Naive thymus-derived CD8-positive, alpha-beta T cell (primary cell): Measurements from ENCODE around the gene GPHB5. TPM values are rescaled to one million over a fixed set of nuclear protein-coding genes. Genes with fewer than 3 reads are reported as not detected.

Source experiments
- ATAC-seq, 2 donors: fragments of 150-1000 bp; cut with Tn5 transposase in 1 of 2; sonication (Bioruptor Pico), chemical (Tn5 transposase) in 1 of 2; 1 replicate in 1 of 2; 2 replicates in 1 of 2; pipeline ENCODE4 v1.10.0; 2021; ENCODE audit warnings: mild to moderate bottlenecking in 2 of 2, moderate library complexity in 2 of 2
- POLR2A ChIA-PET: fragments of 350-600 bp; sonication (Branson Sonifier 250); formaldehyde crosslinking; loops from one replicate; lab custom pipeline; 2021; ENCODE audit warnings: antibody characterized with exemption; lab: Charles Lee
- DNase-seq, 10 donors: peaks; one replicate each; pipeline versions ENCODE4 v3.0.0 to v3.0.0-alpha.2; 2020 to 2022
- H3K27ac Mint-ChIP-seq, 10 donors: one replicate each; pipeline ENCODE4 v1.8.0; 2020 to 2022; ENCODE audit warnings: mild to moderate bottlenecking in 10 of 10, mixed read lengths in 10 of 10, moderate library complexity in 4 of 10, inconsistent platforms in 1 of 10
- H3K27me3 Mint-ChIP-seq, 5 donors: one replicate each; pipeline ENCODE4 v1.8.0; 2021 to 2022; ENCODE audit warnings: mixed read lengths in 5 of 5
- H3K36me3 Mint-ChIP-seq, 3 donors: one replicate each; pipeline ENCODE4 v1.8.0; 2020 to 2022; ENCODE audit warnings: mixed read lengths in 3 of 3, mild to moderate bottlenecking in 2 of 3, inconsistent platforms in 1 of 3
- H3K4me1 Mint-ChIP-seq, 4 donors: one replicate each; pipeline ENCODE4 v1.8.0; 2021 to 2022; ENCODE audit warnings: mixed read lengths in 4 of 4
- H3K4me3 Mint-ChIP-seq, 10 donors: one replicate each; pipeline ENCODE4 v1.8.0; 2020 to 2022; ENCODE audit warnings: mild to moderate bottlenecking in 10 of 10, mixed read lengths in 10 of 10, moderate library complexity in 6 of 10, inconsistent platforms in 1 of 10
- H3K9me3 Mint-ChIP-seq, 9 donors: one replicate each; pipeline ENCODE4 v1.8.0; 2020 to 2022; ENCODE audit warnings: mixed read lengths in 9 of 9, mild to moderate bottlenecking in 3 of 9, inconsistent platforms in 1 of 9, moderate library complexity in 1 of 9
- polyA plus RNA-seq, 3 donors: library from polyadenylated mRNA; unstranded; fragments of 300-500 nt; fragmentation: Illumina TruSeq; gene quantifications; one replicate each; pipeline ENCODE4 v1.2.3, GENCODE V29; 2021
- total RNA-seq, 8 experiments: library from RNA in 2 of 8; stranded (reverse) in 2 of 8; gene quantifications; one replicate each; pipeline ENCODE4 v1.2.3 and lab custom pipeline; 2021 to 2026

GPHB5 gene
- total and polyA plus RNA-seq, 5 experiments from 2014 or later, result not detected

DNA sequence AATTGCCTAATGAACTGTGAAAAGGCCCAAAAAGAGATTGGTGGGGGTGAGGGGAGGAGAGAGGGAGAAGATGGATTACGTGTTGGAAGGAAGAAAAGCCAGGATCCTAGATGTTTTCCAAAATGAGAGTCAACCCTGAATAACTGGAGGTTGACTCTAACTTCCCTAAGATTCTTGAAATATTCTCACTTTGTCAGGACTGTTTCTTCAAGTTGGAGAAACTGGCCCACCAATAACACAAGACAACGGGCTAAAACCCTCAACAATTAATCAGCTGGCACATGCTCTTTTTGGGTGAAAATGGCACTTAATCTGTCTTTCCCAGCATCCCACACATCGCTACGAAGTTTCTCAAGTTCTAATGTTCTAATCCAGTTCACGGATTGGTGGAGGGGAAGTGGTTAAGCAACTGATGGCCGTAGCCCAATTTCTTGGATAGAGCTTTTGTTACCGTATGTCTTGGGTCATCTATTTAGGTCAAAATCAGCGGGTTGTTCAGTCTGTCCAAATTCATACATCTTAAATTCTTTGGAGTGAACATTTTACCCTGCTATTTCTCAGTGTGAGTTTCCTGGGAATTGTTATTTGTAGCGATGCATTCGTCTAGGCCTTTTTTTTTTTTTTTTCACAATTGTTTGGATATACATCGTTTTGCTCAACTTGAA, 49.0 kb downstream of the GPHB5 start:
- H3K27me3 Mint-ChIP-seq, result peaks cover 3 to 15% (median 12%) of the 10 kb centered on the region in 5 donors

GRCh38 chr14:63268771-63269170, 50.0 kb downstream of the GPHB5 start:
- Mint-ChIP-seq H3K4me1 (no peaks in the 10 kb centered on the region), H3K36me3 (no peaks in the 10 kb centered on the region), H3K27ac (no peak overlapping the region), H3K9me3 (peaks cover 0 to 3% (median 0%) of the 10 kb centered on the region in 9 donors), H3K4me3 (no peak overlapping the region), H3K27me3 (peaks cover 3 to 24% (median 15%) of the 10 kb centered on the region in 5 donors)
- ATAC-seq, result no peak
- no peak for DNase-seq
- POLR2A ChIA-PET, result no interaction called here

More for the DNA sequence above, 49.0 kb downstream of the GPHB5 start:
- H3K4me1 Mint-ChIP-seq, result no peaks in the 10 kb centered on the region
- DNase-seq (no peak), ATAC-seq (no peak)
- no peaks in the 10 kb centered on the region for H3K36me3 Mint-ChIP-seq
- no peak overlapping the region for H3K27ac Mint-ChIP-seq
- peaks cover 0 to 3% (median 0%) of the 10 kb centered on the region in 9 donors for H3K9me3 Mint-ChIP-seq
- POLR2A ChIA-PET, result no interaction called here
- H3K4me3 Mint-ChIP-seq, result no peak overlapping the region

DNA sequence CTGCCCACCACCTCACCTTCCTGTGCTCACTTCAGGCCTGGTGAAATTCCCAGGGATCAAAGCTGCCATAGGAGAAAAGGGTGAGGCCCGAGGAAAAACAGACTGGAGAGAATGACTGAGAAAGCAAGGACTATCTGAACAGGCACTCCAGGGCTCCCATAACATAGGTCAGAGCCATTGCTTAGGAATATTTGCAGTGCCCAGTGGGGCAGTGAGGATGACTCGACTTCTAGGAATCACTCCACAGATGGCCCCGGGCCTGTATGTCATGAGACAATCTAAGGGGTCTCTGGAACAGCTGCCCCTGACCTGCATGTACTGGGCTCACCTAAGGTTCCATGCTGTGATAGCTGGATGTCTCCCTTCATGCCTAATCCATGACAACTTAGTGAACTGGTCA, 51.6 kb downstream of the GPHB5 start:
- H3K36me3 Mint-ChIP-seq, result no peaks in the 10 kb centered on the region
- no peak for ATAC-seq
- no peak overlapping the region for H3K4me3 Mint-ChIP-seq
- no peaks in the 10 kb centered on the region for H3K4me1 Mint-ChIP-seq
- POLR2A ChIA-PET, result no interaction called here
- H3K27ac Mint-ChIP-seq, result no peak overlapping the region
- no peak for DNase-seq
- peaks cover 0 to 3% (median 0%) of the 10 kb centered on the region in 9 donors for H3K9me3 Mint-ChIP-seq
- H3K27me3 Mint-ChIP-seq, result peaks cover 3 to 32% (median 12%) of the 10 kb centered on the region in 5 donors

DNA sequence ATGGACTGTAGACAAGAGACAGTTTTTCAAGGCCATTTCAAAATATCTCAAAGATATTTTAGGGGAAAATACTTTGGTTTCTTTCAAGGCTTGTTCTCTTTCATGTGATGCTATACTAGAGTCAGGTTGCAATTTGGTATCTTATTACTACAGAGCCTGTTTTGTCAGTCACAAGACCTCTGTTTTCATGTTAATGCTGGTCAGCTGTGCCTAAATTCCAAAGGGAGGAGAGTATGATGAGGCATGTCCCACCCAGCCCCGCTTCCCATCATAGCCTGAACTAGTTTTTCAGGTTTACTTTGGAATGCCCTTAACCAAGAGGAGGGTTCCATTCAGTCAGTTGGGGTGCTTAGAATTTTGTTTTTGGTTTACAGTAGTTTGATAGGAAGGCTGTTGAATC, 52.6 kb downstream of the GPHB5 start:
- H3K27ac Mint-ChIP-seq, result no peak overlapping the region
- POLR2A ChIA-PET, result no interaction called here
- no peak overlapping the region for H3K4me3 Mint-ChIP-seq
- H3K4me1 Mint-ChIP-seq, result peaks cover 0 to 3% (median 0%) of the 10 kb centered on the region in 4 donors
- ATAC-seq (no peak), DNase-seq (no peak)
- peaks cover 5 to 43% (median 12%) of the 10 kb centered on the region in 5 donors for H3K27me3 Mint-ChIP-seq
- no peaks in the 10 kb centered on the region for H3K36me3 Mint-ChIP-seq
- peaks cover 0 to 3% (median 0%) of the 10 kb centered on the region in 9 donors for H3K9me3 Mint-ChIP-seq

Other genes with a start within 250 kb of the GPHB5 start
- not detected for gene RHOJ, start 114.5 kb downstream of the GPHB5 start, total RNA-seq
- gene RHOJ, start 114.5 kb downstream of the GPHB5 start, polyA plus RNA-seq, result not detected
- gene PPP2R5E, start 224.4 kb upstream of the GPHB5 start, total RNA-seq, result 10 to 100 TPM; 37.5 to 39.5 TPM
- 10 to 100 TPM; 32.3 to 33.3 (median 32.8) TPM for gene PPP2R5E, start 224.4 kb upstream of the GPHB5 start, polyA plus RNA-seq